HG02970 (cell line): Measurements from ENCODE around the gene CHEK2.
"Not testable (repeated sequence)": the region's sequence is repeated elsewhere in the genome, so short reads cannot be mapped to it uniquely, and the experiment has no call there.

Experiments used
- ATAC-seq: cut with Tn5 transposase; IDR thresholded peaks from one replicate; pipeline ENCODE4 v1.9.1; 2021; ENCODE audit warnings: mild to moderate bottlenecking, moderate library complexity, moderate number of reproducible peaks; ENCODE audit not compliant: unreplicated experiment, low FRiP score

CHEK2 gene

GRCh38 chr22:28741785-28742561 lies at the start of gene CHEK2, which contains the start of gene HSCB:
CHEK2 (minus strand) TSS chr22:28741820; CDS start chr22:28734721, 7,099 bp downstream.
HSCB (plus strand) TSS chr22:28742039; CDS start chr22:28742096, 57 bp downstream.
- ATAC-seq = peak; percentile 93

GRCh38 chr22:28791124-28791523 lies 49.5 kb upstream of the CHEK2 start:
- ATAC-seq = no peak

- ATAC-seq = no peak
These were observed 47.0 kb upstream of the CHEK2 start for GRCh38 chr22:28788601-28789000.

GRCh38 chr22:28783786-28784671 lies 42.4 kb upstream of the CHEK2 start:
- ATAC-seq = no peak

GRCh38 chr22:28780296-28780695 lies 38.7 kb upstream of the CHEK2 start:
- ATAC-seq = no peak

- no peak for ATAC-seq
These were observed 38.2 kb upstream of the CHEK2 start for GRCh38 chr22:28779833-28780232.

- ATAC-seq = no peak
These were observed 32.8 kb upstream of the CHEK2 start for GRCh38 chr22:28774378-28774777.

GRCh38 chr22:28773461-28773867 lies 31.8 kb upstream of the CHEK2 start:
- ATAC-seq = peak; percentile 15

- ATAC-seq = peak; percentile 76
These were observed 31.2 kb upstream of the CHEK2 start, which contains the start of gene CCDC117 for GRCh38 chr22:28772633-28773460. CCDC117 (plus strand) TSS chr22:28772695; CDS start chr22:28772850, 155 bp downstream.

GRCh38 chr22:28771195-28771791 lies 29.7 kb upstream of the CHEK2 start:
- ATAC-seq = no peak

- ATAC-seq = no peak
These were observed 27.9 kb upstream of the CHEK2 start for GRCh38 chr22:28769394-28770085.

GRCh38 chr22:28768701-28769393 lies 27.2 kb upstream of the CHEK2 start:
- no peak for ATAC-seq

GRCh38 chr22:28766628-28767027 lies 25.0 kb upstream of the CHEK2 start:
- no peak for ATAC-seq

GRCh38 chr22:28762000-28762399 lies 20.4 kb upstream of the CHEK2 start:
- not testable (repeated sequence) for ATAC-seq

- no peak for ATAC-seq
These were observed 19.8 kb upstream of the CHEK2 start for GRCh38 chr22:28761449-28761755.

- no peak for ATAC-seq
These were observed 18.4 kb upstream of the CHEK2 start for GRCh38 chr22:28759861-28760560.

GRCh38 chr22:28754512-28754911 lies 12.9 kb upstream of the CHEK2 start:
- not testable (repeated sequence) for ATAC-seq

- ATAC-seq = no peak
These were observed 8.9 kb upstream of the CHEK2 start for GRCh38 chr22:28750471-28750881.
